MV-4-11 (cell line): Measurements from ENCODE around the gene JUP.

ENCODE experiments used
- DNase-seq: peaks from one replicate; lab custom pipeline; 2025; lab: John Stamatoyannopoulos, UW

JUP gene

GRCh38 chr17:41758601-41759000 is 27.9 kb downstream of the JUP start:
- DNase-seq: no peak

- no peak for DNase-seq
Observed at GRCh38 chr17:41754066-41754465, 32.4 kb downstream of the JUP start.

GRCh38 chr17:41751288-41751687 is 35.2 kb downstream of the JUP start:
- DNase-seq: no peak

DNA sequence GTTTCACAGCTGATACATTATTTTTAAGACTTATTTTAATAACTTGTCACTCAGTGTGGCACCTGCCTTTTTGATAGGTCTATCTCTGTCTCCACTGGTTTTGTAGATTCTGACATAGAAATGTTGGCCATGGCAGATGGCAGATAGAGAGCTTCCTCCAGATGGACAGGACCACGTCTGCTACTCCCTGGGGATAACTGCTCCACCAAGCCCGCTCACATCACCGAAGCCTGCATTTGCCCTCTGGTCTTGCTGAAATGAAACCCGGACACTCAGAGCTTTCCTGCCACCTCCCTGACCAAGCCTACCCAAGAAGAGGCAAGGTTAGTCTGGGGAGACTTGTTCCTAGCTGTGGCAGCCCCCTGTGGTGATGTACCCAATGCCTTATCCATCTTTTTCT is 35.6 kb downstream of the JUP start:
- no peak for DNase-seq

DNA sequence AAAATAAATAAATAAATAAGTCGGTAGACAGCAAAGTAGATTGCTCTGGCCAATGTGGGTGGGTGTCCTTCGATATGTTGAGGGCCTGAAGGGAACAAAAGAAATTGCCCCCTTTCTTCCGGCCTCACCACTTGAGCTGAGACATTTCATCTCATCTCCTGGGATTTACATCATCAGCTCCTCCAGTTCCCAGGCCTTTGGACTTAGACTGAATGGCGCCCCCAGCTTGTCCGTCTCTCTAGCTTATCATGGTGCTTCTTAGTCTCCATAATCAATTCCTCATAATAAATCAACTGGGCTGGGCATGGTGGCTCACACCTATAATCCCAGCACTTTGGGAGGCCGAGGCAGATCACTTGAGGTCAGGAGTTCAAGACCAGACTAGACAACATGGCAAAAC is 38.2 kb downstream of the JUP start:
- DNase-seq: no peak

GRCh38 chr17:41741709-41742108 is 44.8 kb downstream of the JUP start:
- no peak for DNase-seq

DNA sequence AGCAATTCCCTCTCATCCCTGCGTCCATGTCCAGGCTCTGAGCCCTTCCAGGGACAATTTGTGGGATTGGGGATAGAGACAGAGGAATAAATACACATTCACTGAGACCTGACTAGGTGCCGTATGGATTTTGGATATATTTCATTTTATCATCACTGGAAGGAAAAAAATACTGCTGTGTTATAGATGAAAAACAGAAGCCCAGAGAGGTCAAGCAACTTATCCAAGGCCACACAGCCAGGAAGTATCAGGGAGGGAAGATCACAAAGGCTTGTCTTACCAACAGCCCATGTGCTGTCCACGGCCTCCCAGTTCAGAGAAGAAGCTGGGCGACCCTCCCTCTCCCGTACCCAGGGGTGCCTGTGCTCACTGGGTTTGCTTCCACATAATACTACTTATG is 46.0 kb downstream of the JUP start:
- DNase-seq: no peak

DNA sequence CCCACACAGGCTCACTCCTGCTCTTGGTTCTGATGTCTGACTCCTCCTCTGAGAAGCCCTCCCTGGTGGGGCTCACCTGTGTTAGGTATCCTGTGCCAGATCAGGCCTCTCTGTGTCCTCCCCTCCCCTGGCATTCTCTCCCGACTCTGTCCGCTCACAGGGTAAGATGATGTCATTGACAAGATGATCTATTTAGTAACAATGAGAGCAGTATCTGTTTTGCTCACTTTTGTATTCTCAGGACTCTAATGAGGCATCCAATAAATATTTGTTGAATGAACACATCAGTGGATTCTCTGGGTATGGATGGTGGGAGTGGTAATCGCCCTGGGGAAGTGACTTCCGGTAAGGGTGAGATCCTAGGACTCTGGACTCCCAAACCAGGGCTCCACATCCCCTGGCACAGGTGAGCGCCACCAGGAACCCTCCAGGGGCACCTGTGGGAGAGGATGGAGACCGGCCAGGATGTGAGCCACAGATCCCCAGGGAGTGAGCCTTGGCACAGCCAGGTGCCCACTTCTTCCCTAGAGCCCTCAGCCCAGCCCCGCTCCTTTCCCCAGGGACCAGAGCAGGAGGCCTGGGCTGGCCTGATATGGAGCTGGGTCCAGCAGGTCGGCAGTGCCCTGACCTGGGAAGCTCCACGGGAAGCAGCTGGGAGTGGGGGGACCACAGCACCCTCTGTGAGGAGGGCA is 46.7 kb downstream of the JUP start:
- DNase-seq: no peak

DNA sequence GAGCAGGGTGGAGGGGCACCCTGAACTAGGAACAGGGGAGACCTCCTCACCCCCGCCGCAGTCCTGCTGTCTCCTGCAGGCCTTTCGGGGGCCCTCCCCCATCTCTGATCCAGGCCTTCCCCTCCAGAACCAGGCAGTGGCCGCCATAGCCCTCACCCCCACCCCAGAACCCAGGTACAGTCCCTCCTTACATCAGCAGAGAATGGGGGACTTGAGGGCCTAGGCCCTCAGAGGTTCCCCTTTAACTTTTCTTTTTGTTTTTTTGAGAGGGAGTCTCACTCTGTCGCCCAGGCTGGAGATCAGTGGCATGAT is 47.8 kb downstream of the JUP start:
- no peak for DNase-seq

GRCh38 chr17:41738077-41738800 is 48.3 kb downstream of the JUP start:
- DNase-seq: peak; percentile 62

- DNase-seq: no peak
Observed at GRCh38 chr17:41737680-41738023, 48.9 kb downstream of the JUP start.

DNA sequence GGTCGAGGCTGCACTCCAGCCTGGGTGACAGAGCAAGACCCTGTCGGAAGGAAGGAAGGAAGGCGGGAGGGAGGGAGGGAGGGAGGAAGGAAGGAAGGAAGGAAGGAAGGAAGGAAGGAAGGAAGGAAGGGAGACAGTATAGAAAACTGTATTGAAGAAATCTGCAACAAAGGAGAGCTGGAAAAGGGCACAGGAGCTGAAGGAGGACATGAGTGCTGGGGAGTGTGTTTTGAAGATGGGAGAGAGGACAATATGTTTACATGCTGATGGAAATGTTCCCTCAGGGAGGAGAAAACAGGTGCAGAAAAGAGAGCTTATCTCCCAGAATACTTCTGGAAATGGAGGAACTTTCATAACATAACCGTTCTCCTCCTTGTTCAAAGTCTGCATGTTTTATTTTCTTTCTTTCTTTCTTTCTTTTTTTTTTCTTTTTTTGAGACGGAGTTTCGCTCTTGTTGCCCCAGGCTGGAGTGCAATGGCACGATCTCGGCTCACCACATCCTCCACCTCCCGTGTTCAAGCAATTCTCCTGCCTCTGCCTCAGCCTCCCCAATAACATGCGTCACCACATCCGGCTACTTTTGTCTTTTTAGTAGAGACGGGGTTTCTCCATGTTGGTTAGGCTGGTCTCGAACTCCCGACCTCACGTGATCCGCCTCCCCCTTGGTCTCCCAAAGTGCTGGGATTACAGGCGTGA is 49.4 kb downstream of the JUP start:
- no peak for DNase-seq

- no peak for DNase-seq
Observed at GRCh38 chr17:41735744-41736143, 50.8 kb downstream of the JUP start.

GRCh38 chr17:41734949-41735313 is 51.6 kb downstream of the JUP start:
- DNase-seq: no peak

DNA sequence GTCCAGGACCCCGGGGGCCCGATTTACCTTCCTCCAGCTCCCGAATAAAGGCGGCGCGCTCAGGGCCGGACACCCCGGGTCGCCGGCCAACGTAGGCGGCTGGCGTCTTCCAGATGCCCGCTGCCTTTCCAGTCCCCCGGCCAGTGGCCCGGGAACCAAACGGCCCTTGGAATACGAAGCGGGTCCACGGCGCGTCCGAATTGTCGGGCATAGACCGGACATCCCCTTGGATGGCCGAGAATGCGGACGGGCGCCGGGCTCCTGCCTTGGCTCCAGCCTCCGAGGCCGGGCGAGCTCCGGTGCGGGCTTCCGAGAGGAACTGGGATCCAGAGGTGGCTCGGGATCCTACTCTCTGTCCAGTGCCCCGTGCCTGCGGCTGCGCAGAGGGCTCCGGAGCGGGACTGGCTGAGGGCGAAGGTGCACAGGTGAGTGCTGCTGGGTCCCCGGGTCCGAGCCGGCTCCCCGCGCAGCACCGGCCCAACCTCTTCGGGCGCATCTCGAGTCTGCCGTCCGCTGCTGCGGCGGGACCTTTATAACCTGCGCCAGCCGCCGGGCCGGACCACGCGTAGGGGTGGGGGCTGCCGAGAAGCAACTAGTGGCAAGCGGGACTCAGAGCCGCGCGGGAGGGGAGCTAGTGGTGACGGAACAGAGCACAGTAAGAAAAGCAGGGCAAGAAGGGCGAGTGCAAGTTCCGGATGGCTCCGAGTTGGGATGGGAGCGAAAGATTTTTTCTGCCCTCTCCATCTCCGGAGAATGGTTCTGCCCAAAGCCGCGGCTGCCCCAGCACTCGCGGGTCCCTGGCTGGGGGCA is 52.2 kb downstream of the JUP start, which contains the start of gene HAP1:
Gene HAP1 (minus strand): TSS at position 505 of the 810 bp plus-strand sequence. CDS start 9 bp downstream, at position 496.
- DNase-seq: no peak

- no peak for DNase-seq
Observed at GRCh38 chr17:41733348-41734138, 53.0 kb downstream of the JUP start.

DNA sequence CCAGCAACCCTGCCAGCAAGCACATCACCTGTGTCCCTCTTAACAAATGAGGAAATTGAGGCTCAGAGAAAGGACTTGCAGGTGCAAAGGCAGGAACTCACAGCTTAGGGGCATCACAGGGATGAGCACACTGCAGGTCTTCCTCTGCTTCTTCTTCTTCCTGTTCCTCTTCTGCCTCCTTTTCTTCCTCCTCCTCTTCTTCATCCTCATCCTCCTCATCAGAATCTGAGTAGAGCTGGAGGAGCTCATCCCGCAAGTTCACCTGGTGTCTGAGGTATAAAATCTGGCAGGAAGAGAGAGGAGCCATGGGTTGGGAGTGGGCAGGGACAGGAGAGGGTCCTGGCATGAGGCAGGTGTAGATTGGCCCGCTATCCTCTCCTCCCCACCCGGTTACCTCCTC is 54.7 kb downstream of the JUP start:
- DNase-seq: no peak

GRCh38 chr17:41730479-41730878 is 56.0 kb downstream of the JUP start:
- DNase-seq: no peak

DNA sequence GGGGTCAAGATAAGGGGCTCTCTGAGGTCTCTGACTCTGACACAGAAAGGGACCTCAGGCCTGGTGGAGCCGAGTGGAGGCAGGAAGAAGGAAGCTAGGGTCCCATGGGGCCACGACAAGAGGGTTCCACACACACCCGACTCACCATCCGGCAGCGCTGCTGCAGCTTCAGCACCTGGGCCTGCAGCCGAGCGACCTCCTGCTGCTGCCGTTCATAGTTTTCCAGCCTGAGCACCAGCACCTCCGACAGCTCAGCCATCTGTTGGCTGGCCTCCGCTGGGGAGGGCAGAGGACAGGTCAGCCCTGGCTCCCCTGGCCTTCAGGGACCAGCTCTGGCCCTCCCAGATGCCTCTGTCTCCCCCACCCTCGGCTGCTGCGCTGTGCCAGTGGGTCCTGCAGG is 58.5 kb downstream of the JUP start:
- no peak for DNase-seq

- no peak for DNase-seq
Observed at GRCh38 chr17:41725134-41725533, 61.4 kb downstream of the JUP start.

GRCh38 chr17:41724476-41725050 is 61.9 kb downstream of the JUP start:
- DNase-seq: no peak
